Stomach (tissue), 9 donors: ENCODE results near the gene METTL25. TPM values are rescaled to one million over a fixed set of nuclear protein-coding genes. Genes with fewer than 3 reads are reported as not detected.
"Not testable (repeated sequence)": the region's sequence is repeated elsewhere in the genome, so short reads cannot be mapped to it uniquely, and the experiment has no call there.

Experiments used
- DNase-seq, 2 donors: peaks; one replicate each; pipeline versions ENCODE4 v3.0.0 to v3.0.0-alpha.2; 2013 to 2019
- H3K27ac ChIP-seq, 5 donors: fragments of 200-600 bp in 4 of 5; sonication (generic) in 4 of 5; one replicate each; pipeline ENCODE4 v1.5.1; 2013 to 2019; ENCODE audit warnings: mild to moderate bottlenecking in 1 of 5, moderate library complexity in 1 of 5
- H3K27me3 ChIP-seq, 3 donors: fragments of 200-600 bp; sonication (generic); one replicate each; pipeline ENCODE4 v1.5.1; 2017 to 2019; ENCODE audit warnings: mixed run types in 1 of 3
- H3K36me3 ChIP-seq, 4 donors: fragments of 200-600 bp; sonication (generic); 1 replicate in 3 of 4; 2 replicates in 1 of 4; pipeline ENCODE4 v1.5.1; 2016 to 2019
- H3K4me1 ChIP-seq, 4 donors: fragments of 200-600 bp; sonication (generic); one replicate each; pipeline ENCODE4 v1.5.1; 2016 to 2019
- H3K4me3 ChIP-seq, 4 donors: fragments of 200-600 bp; sonication (generic) in 3 of 4; one replicate each; pipeline ENCODE4 v1.5.1; 2016 to 2019; ENCODE audit warnings: mild to moderate bottlenecking in 1 of 4
- H3K9me3 ChIP-seq, 4 donors: fragments of 200-600 bp; sonication (generic); one replicate each; pipeline ENCODE4 v1.5.1; 2016 to 2019
- CTCF ChIP-seq, 7 experiments: fragments of 450-650 bp in 4 of 7; fragments of 200-600 bp in 3 of 7; sonication (generic) in 3 of 7; IDR thresholded peaks; one replicate each; pipeline ENCODE4 v1.5.1; 2016 to 2019; ENCODE audit warnings: antibody characterized with exemption in 7 of 7, control low read depth in 2 of 7, mild to moderate bottlenecking in 1 of 7
- EP300 ChIP-seq: sonication (generic); formaldehyde crosslinking; IDR thresholded peaks from one replicate; pipeline ENCODE4 v1.6.1; 2017; ENCODE audit warnings: antibody characterized with exemption
- POLR2A ChIP-seq, 4 donors: fragments of 450-650 bp; IDR thresholded peaks; one replicate each; pipeline ENCODE4 v1.6.1; 2016; ENCODE audit warnings: antibody characterized with exemption in 4 of 4, control low read depth in 2 of 4, mild to moderate bottlenecking in 1 of 4, moderate library complexity in 1 of 4
- POLR2AphosphoS5 ChIP-seq, 3 donors: sonication (generic); formaldehyde crosslinking; IDR thresholded peaks; one replicate each; pipeline ENCODE4 v1.6.1; 2016; ENCODE audit warnings: antibody characterized with exemption in 3 of 3
- WGBS, 5 donors: extraction: QIAGEN DNeasy Blood & Tissue Kit in 3 of 5; methylation state at CpG; one replicate each; pipeline versions ENCODE4 v1.1.5 to v1.1.7; 2013 to 2018; 5-methylcytosine and 5-hydroxymethylcytosine counted together
- intact Hi-C: fragments of 100-400 bp; cut with DNase I; formaldehyde crosslinking; loops from one replicate; pipeline ENCODE4 v1.15.1; 2023; ENCODE audit warnings: low total_unique reads
- polyA plus RNA-seq, 3 donors: library from polyadenylated mRNA; stranded (reverse); fragments of 200-250 nt; gene quantifications; one replicate each; pipeline ENCODE4 v1.2.3, GENCODE V29; 2013
- total RNA-seq, 5 donors: library from RNA; depleted of rRNA; stranded (reverse); fragments of >200 nt; gene quantifications; one replicate each; pipeline versions ENCODE4 v1.1.0 to v1.2.3, GENCODE V29; 2014 to 2016
- donor health status: healthy with polysubstance abuse.
- donor health status: Bipolar disorder and iron deficiency.
- donor health status: healthy.

METTL25 gene
- total and polyA plus RNA-seq, 8 donors, result 3.5 to 26.4 (median 10.1) TPM

GRCh38 chr12:82350161-82350560, 8.2 kb upstream of the METTL25 start:
- DNase-seq, result no peak
- no peaks in the 10 kb centered on the region for H3K27me3 ChIP-seq
- intact Hi-C loops, result no loop called here
- peaks cover 0 to 11% (median 4%) of the 10 kb centered on the region in 4 donors for H3K4me1 ChIP-seq
- peaks cover 9 to 72% (median 68%) of the 10 kb centered on the region in 4 donors for H3K36me3 ChIP-seq
- no peaks in the 10 kb centered on the region for H3K9me3 ChIP-seq
- no peak overlapping the region for H3K4me3 ChIP-seq
- WGBS, 5 donors, result 95 to 100% (median 97%) methylated on average over 3 of the region's 3 CpGs
- TF ChIP-seq POLR2AphosphoS5 (IDR thresholded peaks at IDR 0.05), result no peak
- TF ChIP-seq POLR2A (IDR thresholded peaks at IDR 0.05), result no peak
- TF ChIP-seq EP300, result no peak
- H3K27ac ChIP-seq, result no peak overlapping the region

GRCh38 chr12:82351390-82351789, 6.9 kb upstream of the METTL25 start:
- Histone ChIP-seq H3K9me3 (no peaks in the 10 kb centered on the region), H3K4me1 (peaks cover 3 to 24% (median 15%) of the 10 kb centered on the region in 4 donors), H3K27ac (no peak overlapping the region), H3K27me3 (no peaks in the 10 kb centered on the region), H3K4me3 (no peak overlapping the region), H3K36me3 (peaks cover 13 to 84% (median 78%) of the 10 kb centered on the region in 4 donors)
- DNase-seq, result no peak
- 84 to 92% (median 86%) methylated on average over 6 of the region's 6 CpGs for WGBS, 5 donors
- intact Hi-C loops, result no loop called here
- TF ChIP-seq POLR2A (IDR thresholded peaks at IDR 0.05) (no peak), CTCF (IDR thresholded peaks at IDR 0.05) (no peak), POLR2AphosphoS5 (IDR thresholded peaks at IDR 0.05) (no peak), EP300 (no peak)

GRCh38 chr12:82357340-82357739, 989 bp upstream of the METTL25 start:
- WGBS, 5 donors, result 36 to 50% (median 38%) methylated on average over 4 of the region's 4 CpGs
- no peaks in the 10 kb centered on the region for H3K9me3 ChIP-seq
- peaks cover 34 to 59% (median 46%) of the 10 kb centered on the region in 4 donors for H3K4me1 ChIP-seq
- H3K27ac ChIP-seq, result peak overlapping the region in 4 of 5 donors; percentile 93 to 97 (median 95)
- intact Hi-C loops, result no loop called here
- peaks cover 13 to 45% (median 41%) of the 10 kb centered on the region in 4 donors for H3K36me3 ChIP-seq
- no peak for DNase-seq
- TF ChIP-seq POLR2AphosphoS5 (IDR thresholded peaks at IDR 0.05) (no peak), CTCF (IDR thresholded peaks at IDR 0.05) (no peak), POLR2A (IDR thresholded peaks at IDR 0.05) (no peak), EP300 (no peak)
- H3K27me3 ChIP-seq, result no peaks in the 10 kb centered on the region
- H3K4me3 ChIP-seq, result peak overlapping the region; percentile 76 to 93 (median 88)

- H3K4me1 ChIP-seq, result peaks cover 34 to 61% (median 47%) of the 10 kb centered on the region in 4 donors
- peak overlapping the region; percentile 76 to 93 (median 88) for H3K4me3 ChIP-seq
- H3K36me3 ChIP-seq, result peaks cover 13 to 40% (median 36%) of the 10 kb centered on the region in 4 donors
- no peaks in the 10 kb centered on the region for H3K9me3 ChIP-seq
- WGBS, 5 donors, result 0 to 1% (median 1%) methylated on average over 10 of the region's 10 CpGs
- TF ChIP-seq EP300 (no peak), POLR2A (IDR thresholded peaks at IDR 0.05) (no peak), POLR2AphosphoS5 (IDR thresholded peaks at IDR 0.05) (no peak), CTCF (IDR thresholded peaks at IDR 0.05) (no peak)
- DNase-seq, result no peak
- intact Hi-C loops, result no loop called here
- H3K27me3 ChIP-seq, result no peaks in the 10 kb centered on the region
- H3K27ac ChIP-seq, result peak overlapping the region; percentile 93 to 98 (median 95)
Observed at GRCh38 chr12:82357845-82358199, 507 bp upstream of the METTL25 start.

- Histone ChIP-seq H3K4me1 (peaks cover 34 to 67% (median 50%) of the 10 kb centered on the region in 4 donors), H3K4me3 (peak overlapping the region; percentile 76 to 93 (median 88)), H3K9me3 (no peaks in the 10 kb centered on the region), H3K27me3 (no peaks in the 10 kb centered on the region), H3K36me3 (peaks cover 6 to 27% (median 23%) of the 10 kb centered on the region in 4 donors), H3K27ac (peak overlapping the region; percentile 61 to 97 (median 95))
- intact Hi-C loops, result no loop called here
- peak in 1 of 2 donors; percentile 55 for DNase-seq
- 4 to 15% (median 9%) methylated on average over 4 of the region's 4 CpGs for WGBS, 5 donors
- TF ChIP-seq POLR2AphosphoS5 (IDR thresholded peaks at IDR 0.05), result no peak
- no peak for TF ChIP-seq POLR2A (IDR thresholded peaks at IDR 0.05)
- no peak for TF ChIP-seq CTCF (IDR thresholded peaks at IDR 0.05)
- no peak for TF ChIP-seq EP300
Observed at GRCh38 chr12:82359115-82359478, 768 bp downstream of the METTL25 start.

- H3K9me3 ChIP-seq, intact Hi-C loops, H3K27me3 ChIP-seq, H3K27ac ChIP-seq, DNase-seq, H3K4me3 ChIP-seq: not testable (repeated sequence)
- H3K4me1 ChIP-seq, result peaks cover 29 to 57% (median 43%) of the 10 kb centered on the region in 4 donors
- H3K36me3 ChIP-seq, result peaks cover 0 to 10% (median 7%) of the 10 kb centered on the region in 4 donors
- 99% methylated on average over 11 of the region's 11 CpGs for WGBS, 5 donors
Observed at GRCh38 chr12:82360834-82361233, 2.5 kb downstream of the METTL25 start.
